NCI-H146 treated with DMSO at 0.1 percent for 48 hours (cell line): ENCODE data around the gene STOML3.

ENCODE experiments used
- DNase-seq: peaks from one replicate; lab custom pipeline; 2025; ENCODE audit not compliant: unreplicated experiment; lab: John Stamatoyannopoulos, UW

The STOML3 gene

GRCh38 chr13:38921081-38921480 is 69.5 kb downstream of the STOML3 start:
- DNase-seq, result no peak
